GM19324 (cell line): ENCODE results near the gene FASN.
A peak's percentile ranks its signal among the peaks of the same experiment; 100 is the strongest.

Source experiments
- ATAC-seq: cut with Tn5 transposase; IDR thresholded peaks from one replicate; pipeline ENCODE4 v1.9.1; 2021; ENCODE audit warnings: mild to moderate bottlenecking, moderate library complexity; ENCODE audit not compliant: unreplicated experiment, low FRiP score

FASN gene

DNA sequence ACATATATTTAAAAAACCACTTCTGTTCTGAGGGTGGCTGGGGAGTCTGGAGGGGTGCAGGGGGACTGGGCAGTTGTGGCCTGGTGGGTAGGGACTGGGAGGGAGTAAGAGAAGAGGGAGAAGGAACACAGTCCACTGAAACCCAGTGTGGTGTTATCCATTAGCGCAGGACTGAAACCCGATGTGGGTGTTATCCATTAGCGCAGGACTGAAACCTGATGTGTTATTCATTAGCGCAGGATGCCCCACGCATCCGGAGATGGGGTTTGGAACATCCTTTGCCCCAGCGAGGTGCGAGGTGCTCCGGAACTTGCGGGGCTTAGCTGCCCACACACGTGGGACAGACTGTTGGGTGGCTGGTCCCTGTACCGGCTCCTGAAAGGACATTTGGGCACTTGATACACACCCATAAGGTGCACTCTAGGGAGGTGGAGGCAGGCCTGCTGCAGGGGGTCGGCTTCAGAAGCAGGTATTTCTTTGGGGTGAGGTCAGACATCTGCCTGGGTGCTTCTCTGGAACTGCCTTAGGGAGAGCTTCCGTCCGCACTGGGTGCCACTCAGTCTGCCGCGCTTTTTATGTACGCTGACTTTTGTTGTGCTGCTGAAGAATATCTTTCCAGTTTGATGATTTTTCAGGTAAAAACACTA is 20.3 kb upstream of the FASN start:
- ATAC-seq: no peak

DNA sequence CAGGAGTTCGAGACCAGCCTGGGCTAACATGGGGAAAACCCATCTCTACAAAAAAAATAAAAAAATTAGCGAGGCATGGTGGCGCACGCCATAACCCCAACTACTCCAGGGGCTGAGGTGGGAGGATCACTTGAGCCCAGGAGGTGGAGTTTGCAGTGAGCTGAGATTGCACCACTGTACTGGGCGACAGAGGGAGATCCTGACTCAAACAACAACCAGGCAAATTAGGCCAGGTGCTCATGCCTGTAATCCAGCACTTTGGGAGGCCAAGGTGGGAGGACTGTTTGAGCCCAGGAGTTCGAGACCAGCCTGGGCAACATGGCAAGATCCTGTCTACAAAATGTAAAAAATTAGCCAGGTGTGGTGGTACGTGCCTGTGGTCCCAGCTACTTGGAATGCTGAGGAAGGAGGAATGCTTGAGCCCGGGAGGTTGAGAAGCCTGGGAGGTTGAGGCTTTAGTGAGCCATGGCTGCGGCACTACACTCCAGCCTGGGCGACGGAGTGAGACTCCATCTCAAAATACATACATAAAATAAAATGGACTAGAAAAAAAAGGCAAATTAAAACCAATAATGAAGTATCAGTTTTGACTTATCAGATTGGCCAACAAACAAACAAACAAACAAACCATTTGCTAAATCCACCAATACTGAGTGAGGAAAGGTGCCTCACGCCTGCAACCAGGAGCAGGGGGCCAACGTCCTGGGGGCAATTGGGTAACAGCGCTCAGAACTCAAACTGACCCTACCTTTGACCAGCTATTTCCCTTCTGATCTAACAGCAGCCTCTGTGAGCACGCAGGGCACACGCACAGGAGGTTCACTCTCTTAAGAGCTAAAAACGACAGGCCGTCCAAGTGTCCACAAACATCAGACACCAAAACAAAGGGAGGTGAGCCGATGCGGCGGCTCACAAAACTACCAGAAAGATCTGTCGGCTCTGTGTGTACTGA is 19.4 kb upstream of the FASN start:
- ATAC-seq: no peak

DNA sequence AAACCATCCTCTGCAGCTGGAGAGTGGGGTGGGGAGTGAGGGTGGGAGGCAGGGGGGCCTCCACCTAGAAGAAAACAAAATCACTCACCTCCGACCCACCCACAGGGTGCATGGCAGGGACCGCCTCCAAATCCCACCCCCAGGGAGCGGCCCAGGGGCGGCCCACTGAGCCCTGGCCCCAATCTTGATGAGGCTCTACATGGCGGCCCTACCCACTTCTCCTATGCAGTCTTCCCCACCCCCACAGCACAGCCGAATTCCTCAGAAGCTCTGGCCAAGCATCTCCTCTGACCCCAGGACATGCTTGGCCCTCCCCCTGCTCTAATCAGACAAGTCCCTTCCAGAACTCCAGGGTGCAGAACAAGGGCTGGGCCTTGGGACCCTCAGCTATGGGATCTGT is 18.2 kb upstream of the FASN start:
- ATAC-seq: no peak

DNA sequence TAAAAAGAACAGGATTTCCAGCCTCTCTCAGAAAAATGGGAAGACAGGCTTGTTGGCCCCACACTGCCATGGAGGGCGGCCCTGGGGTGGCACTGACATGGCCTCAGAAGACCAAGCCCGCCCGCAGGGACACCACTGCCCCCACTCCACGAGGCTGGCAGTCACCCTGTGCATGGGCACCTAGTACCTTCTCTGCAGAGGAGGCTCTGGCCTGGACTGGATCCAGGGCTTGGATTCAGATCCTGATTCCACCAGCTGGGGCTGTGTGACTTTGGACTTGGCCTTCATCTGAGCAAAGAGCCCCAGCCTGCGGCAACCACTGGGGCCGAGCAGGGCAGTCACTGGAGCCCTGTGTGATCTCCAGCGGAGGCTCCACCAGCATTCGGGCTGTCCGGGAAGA is 16.8 kb upstream of the FASN start:
- ATAC-seq: no peak

DNA sequence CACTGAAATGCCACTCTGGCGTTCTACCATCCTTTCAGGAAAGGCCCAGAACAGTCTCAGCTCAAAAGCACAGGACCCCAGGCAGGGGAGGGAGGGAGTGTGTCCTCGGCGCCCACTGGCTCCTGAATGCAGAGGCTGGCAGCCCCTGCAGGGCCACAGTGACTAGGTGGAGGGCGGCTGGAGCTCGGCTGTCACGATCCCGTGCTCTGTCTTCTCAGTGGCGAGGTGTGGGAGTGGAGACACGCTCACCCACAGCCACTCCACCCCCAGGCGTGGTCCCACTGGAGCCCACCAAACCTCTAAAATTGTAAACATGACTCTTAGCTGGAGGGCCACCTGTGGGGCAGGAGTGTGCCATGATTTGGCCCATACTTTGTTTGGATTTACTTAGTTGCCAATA is 16.4 kb upstream of the FASN start:
- ATAC-seq: no peak

DNA sequence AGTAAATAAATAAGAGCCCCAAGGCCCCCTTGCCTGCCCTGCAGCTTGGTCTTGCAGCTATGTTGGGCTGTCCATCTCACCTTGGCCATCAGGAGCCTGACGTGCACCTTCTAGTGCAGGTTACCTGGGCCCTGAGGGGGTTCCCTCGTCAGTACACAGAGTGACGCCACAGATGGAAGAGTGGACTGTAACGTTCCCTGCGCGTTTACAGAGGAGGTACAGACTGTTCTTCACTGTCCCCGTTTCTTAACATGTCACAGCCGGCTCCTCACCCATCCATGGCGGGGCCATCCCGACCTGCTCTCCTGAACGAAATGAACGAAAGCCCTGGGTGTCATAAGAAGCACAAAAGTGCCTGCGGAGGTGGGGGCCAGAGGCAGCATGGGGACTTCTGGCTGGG is 15.9 kb upstream of the FASN start:
- no peak for ATAC-seq

DNA sequence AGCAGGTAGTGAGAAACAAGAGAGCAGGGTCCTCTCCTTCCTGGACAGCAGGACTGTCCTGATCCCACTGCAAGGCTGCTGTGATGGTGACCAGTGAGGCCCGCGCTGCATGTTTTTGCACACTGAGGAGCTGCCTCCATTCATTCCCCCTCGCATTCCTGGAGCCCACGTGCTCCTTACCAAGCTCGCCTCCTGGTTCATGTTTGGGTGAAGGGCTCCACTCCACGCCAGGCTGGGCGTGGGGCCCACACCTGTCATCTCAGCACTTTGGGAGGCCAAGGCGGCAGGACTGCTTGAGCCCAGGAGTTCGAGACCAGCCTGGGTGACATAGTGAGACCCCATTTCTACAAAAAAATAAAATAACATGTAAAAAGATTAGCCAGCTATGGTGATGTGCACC is 15.4 kb upstream of the FASN start:
- no peak for ATAC-seq

DNA sequence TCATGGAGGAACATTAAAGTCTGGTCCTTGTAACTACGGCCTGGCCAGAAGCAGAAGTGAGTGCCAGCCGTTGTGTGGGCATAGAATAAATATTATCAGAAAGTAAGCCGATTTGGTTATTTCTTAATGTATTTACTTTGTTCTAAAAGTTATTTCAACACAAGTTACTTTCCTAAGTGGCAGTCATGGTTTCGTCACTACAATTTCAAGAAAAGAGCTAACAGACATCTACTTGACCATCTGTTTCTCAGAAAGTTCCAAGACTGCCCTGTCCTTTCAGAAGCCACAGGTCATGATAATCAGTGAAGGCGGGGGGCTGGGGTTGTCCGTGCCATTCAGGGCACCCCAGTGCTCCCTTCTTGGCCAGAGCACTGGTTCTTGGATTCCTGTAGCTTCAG is 14.9 kb upstream of the FASN start:
- no peak for ATAC-seq

DNA sequence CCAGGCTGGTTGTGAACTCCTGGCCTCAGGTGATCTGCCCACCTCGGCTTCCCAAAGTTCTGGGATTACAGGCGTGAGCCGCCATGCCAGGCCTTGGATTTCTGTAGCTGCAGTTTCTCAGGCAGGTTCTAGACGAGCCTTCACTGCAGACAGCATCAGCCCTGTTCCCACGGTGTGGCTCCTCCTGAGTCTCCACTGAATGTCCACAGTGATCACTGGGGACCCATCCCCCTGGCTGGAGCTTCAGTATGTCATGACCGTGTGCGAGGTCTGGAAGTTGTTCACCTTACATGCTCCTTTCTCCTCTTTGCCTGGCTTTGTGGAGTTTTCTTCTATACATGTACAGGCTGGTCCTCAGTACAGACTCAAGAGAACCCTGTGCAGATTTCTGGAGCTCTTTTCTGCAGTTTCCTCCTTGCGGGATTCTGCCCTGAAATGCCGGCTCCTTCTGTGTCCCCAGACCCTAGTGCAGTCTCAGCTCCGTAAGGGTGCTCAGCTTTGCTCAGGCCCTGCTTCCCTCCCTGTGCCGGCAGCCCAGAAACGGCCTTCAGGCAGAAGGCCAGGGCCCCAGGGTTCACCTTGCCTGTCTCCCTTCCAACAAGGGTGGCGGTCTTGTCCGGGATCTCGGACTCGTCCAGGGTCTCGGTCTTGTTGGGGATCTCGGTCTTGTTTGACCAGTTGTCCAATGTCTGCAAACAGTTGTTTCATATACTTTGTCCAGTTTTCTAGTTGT is 14.3 kb upstream of the FASN start:
- ATAC-seq: no peak

DNA sequence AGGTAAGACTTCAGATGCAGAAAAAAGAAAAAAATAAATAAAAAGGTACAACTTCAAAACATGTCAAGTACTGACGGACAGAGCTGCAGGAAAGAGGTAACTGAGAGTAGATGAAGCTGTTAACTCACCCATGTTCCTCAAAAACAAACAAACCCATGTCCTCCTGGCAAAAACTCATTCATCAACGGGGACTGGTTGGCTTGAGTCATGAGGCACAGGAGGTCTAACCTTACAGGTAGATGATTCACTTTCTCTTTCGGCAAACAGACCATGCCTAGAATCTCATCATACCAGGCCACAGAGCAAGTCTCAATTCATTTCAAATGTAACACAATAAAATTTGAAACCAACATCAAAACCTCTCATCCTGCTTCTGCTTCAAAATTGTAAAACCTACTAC is 12.3 kb upstream of the FASN start:
- ATAC-seq: no peak

DNA sequence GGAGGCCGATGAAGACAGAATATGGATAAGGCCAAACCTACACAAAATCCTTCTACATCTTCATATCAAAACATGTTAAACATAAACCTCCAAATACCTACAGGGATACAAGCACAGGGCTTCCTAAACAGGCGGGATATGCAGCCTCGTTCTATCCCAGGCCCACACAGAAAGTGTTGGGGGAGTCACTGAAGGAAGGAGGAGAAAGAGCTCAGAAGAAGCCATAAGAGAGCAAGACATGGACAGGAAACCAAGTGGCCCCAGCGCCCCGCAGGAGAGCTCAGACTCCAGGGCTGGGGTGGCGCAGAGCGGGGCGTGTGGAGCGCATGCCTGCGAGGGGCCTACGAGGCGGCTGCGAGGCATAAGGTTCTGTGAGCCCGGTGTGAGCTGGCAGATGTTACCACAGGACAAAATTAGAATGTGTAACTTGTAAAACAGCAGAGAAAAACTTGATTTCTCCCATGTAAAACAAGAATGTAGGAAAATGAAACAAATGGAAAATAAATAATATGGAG is 11.0 kb upstream of the FASN start:
- ATAC-seq: no peak

DNA sequence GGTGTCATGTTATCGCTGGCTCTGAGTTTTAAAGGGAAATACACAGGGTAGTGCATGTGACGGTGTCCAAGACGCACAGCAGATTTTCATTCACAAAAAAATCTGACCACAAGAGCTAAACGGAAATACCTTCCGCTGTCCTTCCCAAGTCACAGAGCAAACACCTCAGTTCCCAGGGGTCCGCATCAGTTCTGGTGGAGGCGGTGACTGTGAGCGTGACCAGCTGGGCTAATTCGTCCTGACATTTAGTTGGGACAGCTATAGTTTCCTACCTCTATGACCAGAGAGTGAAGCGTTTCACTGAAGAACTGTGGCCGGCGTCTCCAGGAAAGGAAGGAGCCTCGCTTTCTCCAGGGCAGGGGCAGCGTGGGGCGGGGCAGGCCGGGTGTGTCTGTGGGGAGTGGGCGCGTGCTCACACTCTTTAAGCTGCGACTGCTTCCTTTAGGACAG is 10.5 kb upstream of the FASN start:
- ATAC-seq: no peak

DNA sequence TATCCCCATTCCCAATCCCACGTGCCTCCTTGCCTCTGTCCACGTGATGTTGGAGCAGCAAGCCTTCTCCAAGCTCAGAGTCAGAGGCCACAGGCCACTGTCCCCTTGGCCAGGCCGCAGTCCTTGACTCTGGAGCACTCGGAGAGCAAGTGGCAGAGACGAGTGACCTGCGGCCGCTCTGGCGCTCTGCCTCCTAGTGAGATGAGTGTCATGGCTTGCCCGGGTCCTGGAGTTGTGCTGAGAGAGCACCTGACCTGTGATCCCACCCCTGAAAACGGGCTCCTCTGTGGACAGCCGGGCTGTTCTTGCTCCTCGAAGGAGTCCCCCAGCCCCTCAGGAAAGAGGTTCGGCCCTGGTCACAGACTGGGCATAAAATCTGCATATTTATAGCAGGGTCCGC is 10.0 kb upstream of the FASN start:
- ATAC-seq: no peak

DNA sequence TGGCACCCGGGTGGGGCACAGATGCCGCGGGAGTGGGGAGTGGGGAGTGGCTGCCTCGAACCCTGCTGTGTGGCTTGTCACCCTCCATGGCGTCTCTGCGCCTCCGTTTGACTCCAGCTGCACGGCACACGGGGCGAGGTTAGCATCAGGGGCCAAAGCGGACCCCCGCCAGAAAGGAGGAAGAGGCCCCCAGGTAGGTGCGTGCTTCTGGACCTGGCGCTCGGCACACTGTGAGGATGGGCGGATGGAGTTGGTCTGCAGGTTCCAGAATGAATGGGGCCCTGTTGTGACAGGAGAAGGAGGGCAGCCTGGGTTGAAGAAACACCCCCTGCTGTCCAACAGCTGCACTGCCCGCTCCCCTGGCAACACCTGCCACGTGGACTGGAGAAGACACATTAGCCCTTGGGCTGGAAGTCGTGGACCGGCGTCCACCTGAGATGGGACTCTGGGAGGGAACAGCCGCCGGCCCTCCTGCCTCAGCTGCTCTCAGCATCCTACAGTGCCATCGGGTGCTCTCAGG is 9.4 kb upstream of the FASN start:
- ATAC-seq: no peak

DNA sequence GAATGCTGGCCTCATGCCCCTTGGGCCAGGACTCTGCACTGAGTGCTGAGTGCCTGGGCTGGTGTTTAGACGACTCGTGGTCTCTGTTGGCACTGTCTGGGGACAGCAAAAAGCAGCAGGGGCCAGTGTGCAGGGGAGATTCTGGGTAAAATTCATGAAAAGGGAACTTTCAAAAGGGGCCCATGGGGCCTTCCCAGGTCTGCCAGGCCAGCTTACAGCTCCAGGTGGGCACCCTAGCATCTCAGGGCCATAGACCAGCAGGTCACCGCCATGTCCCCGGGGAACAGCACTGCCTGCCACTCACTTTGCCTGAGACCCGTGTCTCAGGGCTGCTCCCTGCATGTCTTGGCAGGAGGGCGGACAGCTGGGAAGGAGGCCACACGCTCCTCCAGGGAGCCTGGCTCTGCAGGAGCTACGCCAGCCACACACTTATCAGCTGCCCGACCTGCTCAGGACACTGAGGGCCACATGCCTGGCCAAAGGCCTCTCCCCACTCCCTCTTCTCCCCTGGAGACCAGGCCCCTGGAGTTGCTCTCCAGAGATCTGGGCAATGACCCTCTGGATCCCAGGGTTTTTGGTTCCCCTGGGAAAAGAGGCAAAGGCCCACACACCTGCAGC is 8.8 kb upstream of the FASN start:
- ATAC-seq: peak; percentile 3

DNA sequence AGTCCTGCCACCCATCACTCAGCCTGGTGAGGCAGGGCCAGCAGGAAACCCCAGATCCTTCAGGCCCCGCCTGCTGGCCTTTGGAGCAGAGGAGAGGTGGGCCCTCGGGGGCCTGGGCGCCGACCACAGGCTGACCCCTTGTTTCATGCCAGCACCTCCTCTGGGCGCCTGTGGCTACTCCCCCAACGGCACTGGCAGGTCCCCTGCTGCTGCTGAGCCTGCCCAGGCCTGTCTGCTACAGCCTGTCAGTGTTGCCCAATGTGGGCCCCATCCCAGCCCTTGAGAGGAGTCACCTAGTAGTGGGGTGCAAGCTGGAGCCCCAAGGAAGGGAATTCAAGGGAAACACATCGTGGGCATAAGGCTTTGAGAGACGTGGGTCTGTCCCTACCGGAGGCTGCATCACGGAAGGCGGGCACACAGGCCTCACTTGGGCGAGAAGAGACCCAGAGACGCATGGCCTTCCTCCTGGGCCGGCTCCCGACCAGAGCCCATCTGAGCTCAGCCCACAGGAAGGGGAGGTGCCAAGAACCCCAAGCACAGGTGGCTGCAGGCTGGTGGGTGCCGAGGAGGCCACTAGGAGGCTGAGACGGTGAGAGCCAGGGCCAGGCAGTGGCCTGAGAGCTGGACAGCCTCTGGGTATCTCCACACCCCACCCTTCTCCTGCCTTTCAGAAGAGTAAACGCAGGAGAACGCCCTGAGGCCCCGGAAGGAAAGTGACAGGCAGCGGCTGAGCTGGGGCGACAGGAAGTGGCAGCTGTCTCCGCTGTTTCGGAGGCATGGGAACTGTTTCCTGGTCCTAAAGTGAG is 8.0 kb upstream of the FASN start:
- ATAC-seq: peak; percentile 72

DNA sequence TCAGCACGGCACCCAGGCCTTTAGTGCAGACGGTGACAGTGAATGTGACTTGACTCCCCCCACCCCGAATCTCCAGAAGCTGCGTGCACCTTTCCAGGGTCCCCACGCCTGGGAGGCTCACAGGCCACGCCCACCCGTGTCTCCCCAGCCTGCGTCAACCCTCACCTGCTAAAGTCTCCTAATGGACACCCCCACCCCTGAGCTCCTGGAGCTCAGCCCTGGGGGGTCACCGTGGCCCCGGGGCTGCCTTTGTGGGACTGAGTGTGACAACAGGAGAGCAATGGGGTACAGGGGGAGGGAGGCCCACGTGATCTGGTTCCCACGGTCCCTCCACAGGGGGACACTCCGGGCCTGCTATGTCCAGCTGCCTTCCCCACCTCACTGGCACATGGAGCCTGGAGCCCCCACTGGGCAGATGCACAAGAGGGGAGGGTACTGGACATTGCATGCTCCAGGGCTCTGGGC is 7.4 kb upstream of the FASN start:
- ATAC-seq: no peak

DNA sequence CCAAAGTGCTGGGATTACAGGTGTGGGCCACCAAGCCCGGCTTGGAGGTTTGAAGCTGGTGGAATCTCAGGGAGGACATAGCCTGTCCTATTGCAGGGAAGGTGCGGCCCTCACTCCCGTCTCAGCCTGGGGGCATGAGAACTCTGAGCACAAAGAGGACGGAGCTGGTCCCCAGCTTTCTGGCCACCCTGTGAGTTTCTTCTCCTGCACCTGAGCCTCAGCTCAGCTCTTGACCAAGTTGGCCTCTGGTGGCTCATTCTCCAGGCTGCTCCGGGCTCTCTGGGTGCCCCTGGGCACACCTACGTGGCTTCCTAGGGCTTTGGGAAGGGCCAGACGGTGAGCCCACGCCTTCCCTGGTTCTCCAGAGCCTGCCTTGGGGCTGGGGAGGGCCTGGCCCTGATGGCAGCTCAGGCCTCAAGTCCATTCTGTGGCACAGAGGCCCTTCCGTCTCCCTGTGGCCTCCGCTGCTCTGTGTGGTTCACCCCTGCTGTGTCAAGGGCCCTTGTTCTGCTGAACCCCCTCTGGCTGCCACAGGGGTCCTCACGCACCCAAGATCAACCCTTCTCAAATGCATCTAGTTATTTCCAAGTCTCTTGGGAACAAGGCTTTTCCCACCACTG is 6.9 kb upstream of the FASN start:
- no peak for ATAC-seq
